ENCODE data around the gene GXYLT2.

Gene GXYLT2

DNA sequence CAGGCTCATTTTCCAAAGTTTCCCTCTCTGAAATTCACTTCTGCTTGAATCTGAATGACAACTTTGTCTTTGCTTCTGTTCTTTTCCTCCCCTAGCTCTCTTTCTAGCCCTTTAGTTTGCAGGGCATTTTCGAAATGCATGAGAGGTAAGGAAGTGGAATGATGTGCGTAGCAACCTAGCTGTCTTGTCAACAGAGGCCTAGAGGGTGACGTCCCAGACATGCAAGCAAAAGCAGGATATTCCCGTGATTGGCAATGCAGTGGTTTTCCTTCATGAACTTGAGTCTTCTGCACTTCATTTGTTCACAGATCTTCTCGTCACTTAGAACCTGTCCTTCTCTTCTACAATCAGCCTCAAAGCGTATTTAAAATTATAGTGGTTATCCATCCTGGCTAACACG is 56.9 kb downstream of the GXYLT2 start:
- H3K4me3 ChIP-seq (ENCODE audit: control insufficient read depth, low read depth, low read length): no peak overlapping the region
- DNase-seq (ENCODE audit: low read depth): no peak
- TF ChIP-seq, protein P1, sequence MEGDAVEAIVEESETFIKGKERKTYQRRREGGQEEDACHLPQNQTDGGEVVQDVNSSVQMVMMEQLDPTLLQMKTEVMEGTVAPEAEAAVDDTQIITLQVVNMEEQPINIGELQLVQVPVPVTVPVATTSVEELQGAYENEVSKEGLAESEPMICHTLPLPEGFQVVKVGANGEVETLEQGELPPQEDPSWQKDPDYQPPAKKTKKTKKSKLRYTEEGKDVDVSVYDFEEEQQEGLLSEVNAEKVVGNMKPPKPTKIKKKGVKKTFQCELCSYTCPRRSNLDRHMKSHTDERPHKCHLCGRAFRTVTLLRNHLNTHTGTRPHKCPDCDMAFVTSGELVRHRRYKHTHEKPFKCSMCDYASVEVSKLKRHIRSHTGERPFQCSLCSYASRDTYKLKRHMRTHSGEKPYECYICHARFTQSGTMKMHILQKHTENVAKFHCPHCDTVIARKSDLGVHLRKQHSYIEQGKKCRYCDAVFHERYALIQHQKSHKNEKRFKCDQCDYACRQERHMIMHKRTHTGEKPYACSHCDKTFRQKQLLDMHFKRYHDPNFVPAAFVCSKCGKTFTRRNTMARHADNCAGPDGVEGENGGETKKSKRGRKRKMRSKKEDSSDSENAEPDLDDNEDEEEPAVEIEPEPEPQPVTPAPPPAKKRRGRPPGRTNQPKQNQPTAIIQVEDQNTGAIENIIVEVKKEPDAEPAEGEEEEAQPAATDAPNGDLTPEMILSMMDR (conservative IDR thresholded peaks at IDR 0.05; ENCODE audit: control insufficient read depth, insufficient read depth, low read depth, low read length): no peak

DNA sequence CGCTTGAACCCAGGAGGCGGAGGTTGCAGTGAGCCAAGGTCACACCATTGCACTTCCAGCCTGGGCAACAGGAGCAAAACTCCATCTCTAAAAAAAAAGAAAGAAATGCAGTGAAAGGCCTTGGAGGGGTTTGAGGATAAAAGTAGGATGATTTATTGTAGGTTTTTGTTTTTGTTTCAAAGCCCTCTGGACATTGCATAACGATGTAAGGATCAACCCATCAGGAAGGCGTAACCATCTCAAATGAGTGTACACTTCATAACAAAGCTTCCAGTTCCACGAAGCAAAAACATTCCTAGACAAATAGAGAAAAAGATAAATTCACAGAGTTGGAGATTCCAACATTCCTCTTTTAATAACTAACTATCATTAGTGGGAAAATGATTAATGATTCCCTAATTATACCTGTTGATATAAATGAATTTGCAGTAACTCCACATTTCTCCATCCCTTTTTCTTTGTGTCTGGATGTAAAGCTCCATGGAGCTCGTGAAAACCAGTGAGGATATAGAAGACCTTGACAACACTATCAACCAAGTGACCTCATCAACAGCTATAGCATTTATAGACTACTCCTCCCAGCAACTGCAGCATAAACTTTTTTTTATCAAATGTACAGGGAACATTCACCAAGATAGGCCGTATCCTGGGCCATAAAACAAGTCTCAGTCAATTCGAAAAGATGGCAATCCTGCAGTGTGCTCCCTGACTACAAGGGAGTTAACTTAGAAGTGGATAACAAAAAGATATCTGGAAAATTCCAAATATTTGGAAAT is 60.1 kb downstream of the GXYLT2 start:
- no peak for DNase-seq (ENCODE audit: low read depth)
- no peak overlapping the region for H3K4me3 ChIP-seq (ENCODE audit: control insufficient read depth, low read depth, low read length)
- TF ChIP-seq, protein P1 (conservative IDR thresholded peaks at IDR 0.05; ENCODE audit: control insufficient read depth, insufficient read depth, low read depth, low read length): no peak

DNA sequence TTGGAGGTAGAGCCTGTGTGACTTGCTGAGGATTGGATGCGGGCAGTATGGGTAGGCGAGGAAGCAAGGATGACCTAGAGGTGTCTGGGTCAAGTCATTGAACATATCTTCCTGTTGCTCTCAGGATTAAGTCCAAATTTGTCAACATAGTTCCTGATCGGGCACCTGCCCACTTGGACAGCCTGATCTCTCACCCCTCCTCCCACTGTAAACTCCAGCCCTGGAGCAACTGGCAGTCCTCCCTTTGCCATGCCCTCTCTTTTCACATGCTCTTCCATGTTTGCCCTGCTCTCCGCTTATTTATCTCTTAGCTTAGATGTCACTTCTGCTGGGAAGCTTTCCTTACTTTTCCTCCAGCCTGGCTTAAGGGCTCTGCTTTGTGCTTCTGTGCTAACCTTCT is 61.2 kb downstream of the GXYLT2 start:
- H3K4me3 ChIP-seq (ENCODE audit: control insufficient read depth, low read depth, low read length): no peak overlapping the region
- TF ChIP-seq, protein P1 (conservative IDR thresholded peaks at IDR 0.05; ENCODE audit: control insufficient read depth, insufficient read depth, low read depth, low read length): no peak
- no peak for DNase-seq (ENCODE audit: low read depth)

DNA sequence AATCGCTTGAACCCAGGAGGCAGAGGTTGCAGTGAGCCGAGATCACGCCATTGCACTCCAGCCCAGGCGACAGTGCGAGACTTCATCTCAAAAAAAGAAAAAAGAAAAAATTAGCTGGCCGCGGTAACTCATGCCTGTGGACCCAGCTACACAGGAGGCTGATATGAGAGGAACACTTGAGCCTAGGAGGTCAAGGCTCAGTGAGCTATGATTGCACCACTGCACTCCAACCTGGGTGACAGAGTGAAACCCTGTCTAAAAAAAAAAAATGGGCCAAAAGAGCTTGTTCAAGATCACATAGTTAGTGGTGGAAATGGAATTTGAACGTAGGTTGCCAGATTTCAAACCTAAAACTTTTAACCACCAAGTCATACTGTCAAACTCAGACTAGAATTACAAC is 62.5 kb downstream of the GXYLT2 start:
- no peak for DNase-seq (ENCODE audit: low read depth)
- TF ChIP-seq, protein P1 (conservative IDR thresholded peaks at IDR 0.05; ENCODE audit: control insufficient read depth, insufficient read depth, low read depth, low read length): no peak
- H3K4me3 ChIP-seq (ENCODE audit: control insufficient read depth, low read depth, low read length): no peak overlapping the region

DNA sequence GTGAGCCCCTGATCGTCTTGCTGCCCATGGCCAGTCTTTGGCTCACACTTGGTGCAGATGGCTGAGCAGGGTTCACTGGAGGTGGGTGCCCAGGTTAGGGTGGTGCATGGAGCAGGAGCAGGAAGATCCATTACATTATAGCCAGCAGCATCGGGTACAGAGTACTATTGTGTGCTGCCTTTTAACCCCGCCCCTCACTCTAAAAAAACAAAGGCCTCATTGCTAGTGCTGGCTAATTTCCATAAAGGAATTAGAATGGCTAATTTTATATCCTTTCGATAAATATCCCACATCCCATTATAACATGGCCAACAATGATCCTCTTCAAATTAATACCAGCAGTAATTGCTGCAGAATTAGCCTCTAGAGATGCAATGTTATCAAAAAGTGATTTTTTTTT is 63.0 kb downstream of the GXYLT2 start:
- no peak overlapping the region for H3K4me3 ChIP-seq (ENCODE audit: control insufficient read depth, low read depth, low read length)
- DNase-seq (ENCODE audit: low read depth): no peak

DNA sequence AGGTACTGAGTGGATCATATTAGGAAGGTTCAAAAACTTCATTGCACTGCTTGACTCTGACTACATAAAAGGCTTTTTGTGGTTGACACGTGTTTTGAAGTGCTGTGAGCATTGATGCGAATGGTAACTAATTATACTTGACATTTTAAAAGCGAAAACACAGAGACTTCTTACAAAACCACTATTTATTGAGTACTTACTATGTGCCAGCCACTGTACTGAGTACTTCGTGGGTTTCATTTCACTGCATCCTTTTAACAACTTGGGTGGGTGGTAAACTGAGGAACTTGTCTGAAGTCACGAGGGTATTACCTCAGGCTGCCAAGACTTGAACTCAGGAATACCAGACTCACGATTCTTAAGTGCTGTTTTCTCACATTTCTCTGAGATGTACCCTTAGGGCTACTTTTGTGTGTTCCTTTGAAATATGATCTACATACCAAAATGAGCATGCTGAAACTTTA is 63.4 kb downstream of the GXYLT2 start:
- no peak for DNase-seq (ENCODE audit: low read depth)
- H3K4me3 ChIP-seq (ENCODE audit: control insufficient read depth, low read depth, low read length): no peak overlapping the region
- TF ChIP-seq, protein P1 (conservative IDR thresholded peaks at IDR 0.05; ENCODE audit: control insufficient read depth, insufficient read depth, low read depth, low read length): no peak

More for the DNA sequence above, 63.0 kb downstream of the GXYLT2 start:
- TF ChIP-seq, protein P1 (conservative IDR thresholded peaks at IDR 0.05; ENCODE audit: control insufficient read depth, insufficient read depth, low read depth, low read length): no peak

Data from fibroblast of mammary gland (primary cell).